Epithelial cell of esophagus (primary cell): ENCODE data around the gene UTP3.
A peak's percentile ranks its signal among the peaks of the same experiment; 100 is the strongest.
"Not testable (repeated sequence)": the region's sequence is repeated elsewhere in the genome, so short reads cannot be mapped to it uniquely, and the experiment has no call there.

Experiments
- DNase-seq: peaks from one replicate; pipeline ENCODE4 v3.0.0; 2010; ENCODE audit warnings: low read depth
- H3K4me3 ChIP-seq: 2 replicates; pipeline ENCODE4 v1.5.1; 2011; ENCODE audit warnings: mild to moderate bottlenecking, low read length, control low read depth
- CTCF ChIP-seq: IDR thresholded peaks from 2 replicates; pipeline ENCODE4 v1.5.1; 2011; ENCODE audit warnings: low read depth, mild to moderate bottlenecking, low read length, control low read depth, inconsistent platforms; ENCODE audit not compliant: insufficient read depth; ENCODE audit errors: missing control alignments

UTP3 gene

GRCh38 chr4:70658418-70658817 is 29.9 kb upstream of the UTP3 start:
- DNase-seq = no peak
- H3K4me3 ChIP-seq = no peak overlapping the region
- TF ChIP-seq CTCF = no peak

GRCh38 chr4:70660106-70660505 is 28.2 kb upstream of the UTP3 start:
- no peak overlapping the region for H3K4me3 ChIP-seq
- no peak for TF ChIP-seq CTCF
- no peak for DNase-seq

GRCh38 chr4:70661309-70661922 is 26.9 kb upstream of the UTP3 start:
- H3K4me3 ChIP-seq, DNase-seq: not testable (repeated sequence)

GRCh38 chr4:70666369-70666768 is 22.0 kb upstream of the UTP3 start, which contains the start of gene JCHAIN:
Gene JCHAIN (minus strand): TSS chr4:70666508. CDS start chr4:70666490, 18 bp downstream.
- no peak for TF ChIP-seq CTCF
- DNase-seq = no peak
- no peak within 1 kb of the TSS for H3K4me3 ChIP-seq

- TF ChIP-seq CTCF = no peak
- DNase-seq = no peak
- no peak overlapping the region for H3K4me3 ChIP-seq
Observed at GRCh38 chr4:70667740-70668535, 20.4 kb upstream of the UTP3 start.

- TF ChIP-seq CTCF = no peak
- H3K4me3 ChIP-seq = no peak overlapping the region
- DNase-seq = peak; percentile 33
Observed at GRCh38 chr4:70670332-70671014, 17.9 kb upstream of the UTP3 start.

- no peak for DNase-seq
- TF ChIP-seq CTCF = no peak
- no peak overlapping the region for H3K4me3 ChIP-seq
Observed at GRCh38 chr4:70671091-70671490, 17.2 kb upstream of the UTP3 start.
